Activated CD8-positive, alpha-beta T cell treated with anti-CD3 and anti-CD28 coated beads for 36 hours (primary cell): ENCODE results near the gene TOM1L2. TPM values are rescaled to one million over a fixed set of nuclear protein-coding genes. Genes with fewer than 3 reads are reported as not detected.

Experiments used
- ATAC-seq: fragments of 200-7000 bp; cut with Tn5 transposase; one replicate; pipeline ENCODE4 v1.10.0; 2021; ENCODE audit warnings: mild to moderate bottlenecking, moderate library complexity
- CTCF ChIA-PET: fragments of 350-600 bp; sonication (Branson Sonifier 250); formaldehyde crosslinking; loops from one replicate; lab custom pipeline; 2021; ENCODE audit warnings: antibody characterized with exemption; lab: Charles Lee
- POLR2A ChIA-PET: fragments of 350-600 bp; sonication (Branson Sonifier 250); formaldehyde crosslinking; loops from one replicate; lab custom pipeline; 2021; ENCODE audit warnings: antibody characterized with exemption; lab: Charles Lee
- DNase-seq: peaks from one replicate; pipeline ENCODE4 v3.0.0-alpha.2; 2020
- H3K27ac Mint-ChIP-seq: one replicate; pipeline ENCODE4 v1.8.0; 2021; ENCODE audit warnings: mild to moderate bottlenecking, mixed read lengths
- H3K27me3 Mint-ChIP-seq: one replicate; pipeline ENCODE4 v1.8.0; 2021; ENCODE audit warnings: mixed read lengths
- H3K36me3 Mint-ChIP-seq: one replicate; pipeline ENCODE4 v1.8.0; 2021; ENCODE audit warnings: low read depth, mixed read lengths
- H3K4me1 Mint-ChIP-seq: one replicate; pipeline ENCODE4 v1.8.0; 2021; ENCODE audit warnings: low read depth, mixed read lengths
- H3K4me3 Mint-ChIP-seq: one replicate; pipeline ENCODE4 v1.8.0; 2021; ENCODE audit warnings: mild to moderate bottlenecking, moderate library complexity, mixed read lengths
- H3K9me3 Mint-ChIP-seq: one replicate; pipeline ENCODE4 v1.8.0; 2021; ENCODE audit warnings: mixed read lengths
- CTCF ChIP-seq: fragments of 200-600 bp; IDR thresholded peaks from one replicate; pipeline ENCODE4 v1.8.0; 2022; ENCODE audit warnings: antibody characterized with exemption, mild to moderate bottlenecking
- intact Hi-C: fragments of 100-400 bp; cut with micrococcal nuclease; formaldehyde crosslinking; loops from one replicate; pipeline ENCODE4 v1.10.0; 2022
- total RNA-seq, 2 experiments: library from RNA; stranded (reverse); gene quantifications; one replicate each; pipeline ENCODE4 v1.2.3, GENCODE V29; 2021

TOM1L2 gene
- total RNA-seq, 2 experiments from 2014 or later = 10.3 to 10.8 TPM

DNA sequence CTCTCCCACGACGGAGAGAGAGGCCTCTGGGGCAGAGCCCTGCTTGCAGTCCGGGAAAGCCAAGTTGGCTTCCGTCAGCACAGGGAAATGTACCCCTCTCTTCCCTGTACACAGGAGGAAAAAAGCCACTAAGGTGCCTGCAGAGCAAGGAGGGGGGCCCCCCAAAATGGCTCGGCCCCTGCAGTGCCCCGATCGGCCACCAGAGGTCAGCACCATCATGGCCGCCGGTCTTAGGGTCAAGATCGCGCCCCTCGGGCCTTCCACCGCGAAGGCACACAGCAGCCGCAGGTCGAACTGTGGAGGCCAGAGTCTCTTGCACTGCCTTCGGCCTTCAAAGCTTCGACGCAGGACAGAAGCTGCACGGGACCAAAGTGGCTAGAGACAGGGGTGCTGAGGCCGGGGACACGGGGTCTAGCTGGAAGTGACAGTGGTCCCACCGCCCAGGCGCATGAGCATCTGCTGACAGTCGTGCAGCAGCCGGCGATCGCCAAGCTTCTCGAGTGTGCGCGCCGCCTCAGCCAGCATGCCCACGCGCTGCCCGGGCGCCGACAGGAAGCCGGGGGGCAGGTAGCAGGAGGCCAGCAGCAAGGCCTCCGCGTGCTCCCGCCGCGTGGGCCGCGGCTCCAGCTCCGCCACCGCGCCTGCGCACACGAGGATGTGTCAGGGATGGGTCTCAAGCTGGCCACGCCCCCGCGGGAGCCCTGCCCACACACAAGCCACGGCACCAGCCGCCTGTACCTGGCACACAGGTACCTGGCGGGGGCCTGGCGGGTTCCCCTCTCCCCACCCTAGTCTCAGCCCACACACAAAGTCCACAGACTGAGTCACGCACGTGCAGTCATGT, 159.8 kb downstream of the TOM1L2 start:
- H3K27ac Mint-ChIP-seq = peak overlapping the region; percentile 75
- DNase-seq (peak; percentile 74), ATAC-seq (peak; percentile 59)
- no peaks in the 10 kb centered on the region for H3K9me3 Mint-ChIP-seq
- peaks cover 22% of the 10 kb centered on the region for H3K4me1 Mint-ChIP-seq
- no peak overlapping the region for H3K4me3 Mint-ChIP-seq
- CTCF ChIA-PET = interaction anchor here (0.5 to 8.2 kb wide), 29 partner anchors 8 to 221 kb away, joined by 3 to 104 read pairs (median 5); partner anchors contain the start of gene SREBF1
- POLR2A ChIA-PET = interaction anchor here (0.6 to 2.6 kb wide), 15 partner anchors 9 to 148 kb away, joined by 3 to 21 read pairs (median 7); partner anchors contain the start of genes RAI1 and SREBF1
- peaks cover 31% of the 10 kb centered on the region for H3K36me3 Mint-ChIP-seq
- no peaks in the 10 kb centered on the region for H3K27me3 Mint-ChIP-seq
- TF ChIP-seq CTCF = peak; percentile 99
- intact Hi-C loops = no loop called here

- CTCF ChIA-PET = interaction anchor here (0.6 to 8.2 kb wide), 23 partner anchors 9 to 222 kb away, joined by 3 to 104 read pairs (median 5); partner anchors contain the start of gene SREBF1
- DNase-seq = no peak
- H3K27me3 Mint-ChIP-seq = no peaks in the 10 kb centered on the region
- peaks cover 22% of the 10 kb centered on the region for H3K4me1 Mint-ChIP-seq
- POLR2A ChIA-PET = interaction anchor here (0.5 to 2.6 kb wide), 14 partner anchors 9 to 1475 kb away, joined by 3 to 21 read pairs (median 6); partner anchors contain the start of genes RAI1 and SREBF1
- ATAC-seq = peak; percentile 4
- H3K36me3 Mint-ChIP-seq = peaks cover 23% of the 10 kb centered on the region
- no peak overlapping the region for H3K4me3 Mint-ChIP-seq
- intact Hi-C loops = no loop called here
- peak overlapping the region; percentile 16 for H3K27ac Mint-ChIP-seq
- H3K9me3 Mint-ChIP-seq = no peaks in the 10 kb centered on the region
- TF ChIP-seq CTCF = no peak
Observed at GRCh38 chr17:17811381-17812210, 160.6 kb downstream of the TOM1L2 start.

DNA sequence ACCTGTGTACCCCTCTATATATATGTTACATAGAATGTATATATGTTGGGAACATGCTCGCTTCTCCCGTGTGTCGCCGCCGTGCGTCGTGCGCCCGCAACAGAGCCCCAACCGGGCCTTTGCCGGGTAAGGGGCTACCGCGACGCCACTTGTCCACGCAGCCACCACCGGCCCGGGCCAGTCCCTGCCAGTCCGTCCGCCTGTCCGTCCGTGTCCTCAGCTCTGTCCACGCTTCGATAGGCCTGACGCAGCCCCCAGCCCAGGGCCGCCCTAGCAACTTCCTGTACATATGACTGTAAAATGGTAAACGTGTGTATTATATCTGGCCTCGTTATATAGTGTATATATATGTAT, 161.3 kb downstream of the TOM1L2 start:
- peaks cover 23% of the 10 kb centered on the region for H3K36me3 Mint-ChIP-seq
- CTCF ChIA-PET = interaction anchor here (1.3 to 8.2 kb wide), 5 partner anchors 10 to 58 kb away, joined by 3 to 104 read pairs (median 9); no protein-coding TSS in a partner anchor
- no peak overlapping the region for H3K27ac Mint-ChIP-seq

More for the DNA sequence above, 161.3 kb downstream of the TOM1L2 start:
- Mint-ChIP-seq H3K27me3 (no peaks in the 10 kb centered on the region), H3K4me1 (peaks cover 23% of the 10 kb centered on the region), H3K9me3 (no peaks in the 10 kb centered on the region), H3K4me3 (no peak overlapping the region)
- no peak for TF ChIP-seq CTCF
- intact Hi-C loops = no loop called here
- DNase-seq = no peak
- POLR2A ChIA-PET = interaction anchor here (0.6 to 2.8 kb wide), 7 partner anchors 7 to 63 kb away, joined by 3 to 21 read pairs (median 7); no protein-coding TSS in a partner anchor
- ATAC-seq = no peak
